ENCODE measurements around the gene GPLD1. TPM values are rescaled to one million over a fixed set of nuclear protein-coding genes. Genes with fewer than 3 reads are reported as not detected.
A peak's percentile ranks its signal among the peaks of the same experiment; 100 is the strongest.

Gene GPLD1
- total and polyA plus RNA-seq, 4 donors = 0.50 to 8.2 (median 5.9) TPM

GRCh38 chr6:24472181-24472580, 17.2 kb downstream of the GPLD1 start:
- Histone ChIP-seq H3K36me3 (ENCODE audit: control insufficient read depth in 1 of 2, insufficient read depth in 2 of 2, low read length in 1 of 2) (no peaks in the 10 kb centered on the region), H3K4me3 (ENCODE audit: low read length in 2 of 2) (no peak overlapping the region), H3K9me3 (ENCODE audit: control insufficient read depth, low read length) (no peaks in the 10 kb centered on the region), H3K4me1 (ENCODE audit: control insufficient read depth in 1 of 2, insufficient read depth in 2 of 2, low read length in 2 of 2) (peaks cover 0 to 3% of the 10 kb centered on the region in 2 donors), H3K27me3 (ENCODE audit: control insufficient read depth in 1 of 2, insufficient read depth in 2 of 2, low read length in 1 of 2) (no peaks in the 10 kb centered on the region), H3K27ac (ENCODE audit: low read depth in 1 of 2, low read length in 2 of 2) (no peak overlapping the region)
- intact Hi-C loops (cut with DNase I) = no loop called here
- ATAC-seq (ENCODE audit: low FRiP score) = no peak
- no peak for DNase-seq

GRCh38 chr6:24469811-24470210, 19.6 kb downstream of the GPLD1 start:
- H3K4me1 ChIP-seq (ENCODE audit: control insufficient read depth in 1 of 2, insufficient read depth in 2 of 2, low read length in 2 of 2) = peaks cover 1 to 3% of the 10 kb centered on the region in 2 donors
- no peak for ATAC-seq (ENCODE audit: low FRiP score)
- WGBS, 2 donors = 3 to 5% methylated on average over 7 of the region's 7 CpGs
- no peak for DNase-seq
- intact Hi-C loops (cut with DNase I) = no loop called here
- H3K9me3 ChIP-seq (ENCODE audit: control insufficient read depth, low read length) = no peaks in the 10 kb centered on the region
- peak overlapping the region in 1 of 2 donors; percentile 71 for H3K27ac ChIP-seq (ENCODE audit: low read depth in 1 of 2, low read length in 2 of 2)
- H3K4me3 ChIP-seq (ENCODE audit: low read length in 2 of 2) = no peak overlapping the region
- H3K27me3 ChIP-seq (ENCODE audit: control insufficient read depth in 1 of 2, insufficient read depth in 2 of 2, low read length in 1 of 2) = no peaks in the 10 kb centered on the region
- H3K36me3 ChIP-seq (ENCODE audit: control insufficient read depth in 1 of 2, insufficient read depth in 2 of 2, low read length in 1 of 2) = no peaks in the 10 kb centered on the region

- Histone ChIP-seq H3K27me3 (ENCODE audit: control insufficient read depth in 1 of 2, insufficient read depth in 2 of 2, low read length in 1 of 2) (no peaks in the 10 kb centered on the region), H3K36me3 (ENCODE audit: control insufficient read depth in 1 of 2, insufficient read depth in 2 of 2, low read length in 1 of 2) (no peaks in the 10 kb centered on the region), H3K27ac (ENCODE audit: low read depth in 1 of 2, low read length in 2 of 2) (no peak overlapping the region), H3K9me3 (ENCODE audit: control insufficient read depth, low read length) (no peaks in the 10 kb centered on the region), H3K4me3 (ENCODE audit: low read length in 2 of 2) (no peak overlapping the region), H3K4me1 (ENCODE audit: control insufficient read depth in 1 of 2, insufficient read depth in 2 of 2, low read length in 2 of 2) (peaks cover 0 to 1% of the 10 kb centered on the region in 2 donors)
- DNase-seq (no peak), ATAC-seq (ENCODE audit: low FRiP score) (no peak)
- 66 to 72% methylated on average over 11 of the region's 11 CpGs for WGBS, 2 donors
- intact Hi-C loops (cut with DNase I) = no loop called here
Measured at GRCh38 chr6:24464253-24465038, 24.9 kb downstream of the GPLD1 start.

- 84 to 85% methylated on average over 4 of the region's 4 CpGs for WGBS, 2 donors
Measured at GRCh38 chr6:24460966-24461365, 28.4 kb downstream of the GPLD1 start.

GRCh38 chr6:24458941-24459340, 30.4 kb downstream of the GPLD1 start:
- Histone ChIP-seq H3K4me1 (ENCODE audit: control insufficient read depth in 1 of 2, insufficient read depth in 2 of 2, low read length in 2 of 2) (no peaks in the 10 kb centered on the region), H3K27me3 (ENCODE audit: control insufficient read depth in 1 of 2, insufficient read depth in 2 of 2, low read length in 1 of 2) (no peaks in the 10 kb centered on the region), H3K4me3 (ENCODE audit: low read length in 2 of 2) (no peak overlapping the region), H3K9me3 (ENCODE audit: control insufficient read depth, low read length) (no peaks in the 10 kb centered on the region), H3K36me3 (ENCODE audit: control insufficient read depth in 1 of 2, insufficient read depth in 2 of 2, low read length in 1 of 2) (no peaks in the 10 kb centered on the region), H3K27ac (ENCODE audit: low read depth in 1 of 2, low read length in 2 of 2) (no peak overlapping the region)
- ATAC-seq (ENCODE audit: low FRiP score) (no peak), DNase-seq (no peak)
- intact Hi-C loops (cut with DNase I) = no loop called here
- WGBS, 2 donors = 94 to 98% methylated on average over 2 of the region's 2 CpGs

More at GRCh38 chr6:24460966-24461365, 28.4 kb downstream of the GPLD1 start:
- no peak for DNase-seq
- no peak overlapping the region for H3K27ac ChIP-seq (ENCODE audit: low read depth in 1 of 2, low read length in 2 of 2)
- no peak overlapping the region for H3K4me3 ChIP-seq (ENCODE audit: low read length in 2 of 2)
- no peaks in the 10 kb centered on the region for H3K36me3 ChIP-seq (ENCODE audit: control insufficient read depth in 1 of 2, insufficient read depth in 2 of 2, low read length in 1 of 2)
- H3K9me3 ChIP-seq (ENCODE audit: control insufficient read depth, low read length) = no peaks in the 10 kb centered on the region
- H3K4me1 ChIP-seq (ENCODE audit: control insufficient read depth in 1 of 2, insufficient read depth in 2 of 2, low read length in 2 of 2) = peaks cover 0 to 1% of the 10 kb centered on the region in 2 donors
- no peak for ATAC-seq (ENCODE audit: low FRiP score)
- intact Hi-C loops (cut with DNase I) = no loop called here
- H3K27me3 ChIP-seq (ENCODE audit: control insufficient read depth in 1 of 2, insufficient read depth in 2 of 2, low read length in 1 of 2) = no peaks in the 10 kb centered on the region

GRCh38 chr6:24458134-24458533, 31.2 kb downstream of the GPLD1 start:
- Histone ChIP-seq H3K4me3 (ENCODE audit: low read length in 2 of 2) (no peak overlapping the region), H3K27me3 (ENCODE audit: control insufficient read depth in 1 of 2, insufficient read depth in 2 of 2, low read length in 1 of 2) (no peaks in the 10 kb centered on the region), H3K9me3 (ENCODE audit: control insufficient read depth, low read length) (no peaks in the 10 kb centered on the region), H3K27ac (ENCODE audit: low read depth in 1 of 2, low read length in 2 of 2) (no peak overlapping the region), H3K36me3 (ENCODE audit: control insufficient read depth in 1 of 2, insufficient read depth in 2 of 2, low read length in 1 of 2) (no peaks in the 10 kb centered on the region), H3K4me1 (ENCODE audit: control insufficient read depth in 1 of 2, insufficient read depth in 2 of 2, low read length in 2 of 2) (no peaks in the 10 kb centered on the region)
- ATAC-seq (ENCODE audit: low FRiP score) = no peak
- intact Hi-C loops (cut with DNase I) = no loop called here
- DNase-seq = no peak
- 29 to 37% methylated on average over 4 of the region's 4 CpGs for WGBS, 2 donors

GRCh38 chr6:24455061-24455460, 34.3 kb downstream of the GPLD1 start:
- Histone ChIP-seq H3K4me1 (ENCODE audit: control insufficient read depth in 1 of 2, insufficient read depth in 2 of 2, low read length in 2 of 2) (no peaks in the 10 kb centered on the region), H3K4me3 (ENCODE audit: low read length in 2 of 2) (no peak overlapping the region), H3K9me3 (ENCODE audit: control insufficient read depth, low read length) (no peaks in the 10 kb centered on the region), H3K27ac (ENCODE audit: low read depth in 1 of 2, low read length in 2 of 2) (no peak overlapping the region), H3K36me3 (ENCODE audit: control insufficient read depth in 1 of 2, insufficient read depth in 2 of 2, low read length in 1 of 2) (no peaks in the 10 kb centered on the region), H3K27me3 (ENCODE audit: control insufficient read depth in 1 of 2, insufficient read depth in 2 of 2, low read length in 1 of 2) (no peaks in the 10 kb centered on the region)
- WGBS, 2 donors = 83 to 91% methylated on average over 4 of the region's 4 CpGs
- no peak for ATAC-seq (ENCODE audit: low FRiP score)
- intact Hi-C loops (cut with DNase I) = no loop called here
- no peak for DNase-seq

GRCh38 chr6:24454452-24454851, 34.9 kb downstream of the GPLD1 start:
- intact Hi-C loops (cut with DNase I) = no loop called here
- Histone ChIP-seq H3K27me3 (ENCODE audit: control insufficient read depth in 1 of 2, insufficient read depth in 2 of 2, low read length in 1 of 2) (no peaks in the 10 kb centered on the region), H3K9me3 (ENCODE audit: control insufficient read depth, low read length) (no peaks in the 10 kb centered on the region), H3K27ac (ENCODE audit: low read depth in 1 of 2, low read length in 2 of 2) (no peak overlapping the region), H3K36me3 (ENCODE audit: control insufficient read depth in 1 of 2, insufficient read depth in 2 of 2, low read length in 1 of 2) (no peaks in the 10 kb centered on the region), H3K4me1 (ENCODE audit: control insufficient read depth in 1 of 2, insufficient read depth in 2 of 2, low read length in 2 of 2) (no peaks in the 10 kb centered on the region), H3K4me3 (ENCODE audit: low read length in 2 of 2) (no peak overlapping the region)
- 88 to 90% methylated on average over 5 of the region's 5 CpGs for WGBS, 2 donors
- DNase-seq = no peak
- ATAC-seq (ENCODE audit: low FRiP score) = no peak

GRCh38 chr6:24453921-24454320, 35.5 kb downstream of the GPLD1 start:
- H3K4me3 ChIP-seq (ENCODE audit: low read length in 2 of 2) = no peak overlapping the region
- H3K27me3 ChIP-seq (ENCODE audit: control insufficient read depth in 1 of 2, insufficient read depth in 2 of 2, low read length in 1 of 2) = no peaks in the 10 kb centered on the region
- intact Hi-C loops (cut with DNase I) = no loop called here
- WGBS, 2 donors = 94 to 95% methylated on average over 10 of the region's 10 CpGs
- no peaks in the 10 kb centered on the region for H3K36me3 ChIP-seq (ENCODE audit: control insufficient read depth in 1 of 2, insufficient read depth in 2 of 2, low read length in 1 of 2)
- no peaks in the 10 kb centered on the region for H3K4me1 ChIP-seq (ENCODE audit: control insufficient read depth in 1 of 2, insufficient read depth in 2 of 2, low read length in 2 of 2)
- H3K27ac ChIP-seq (ENCODE audit: low read depth in 1 of 2, low read length in 2 of 2) = no peak overlapping the region
- no peak for ATAC-seq (ENCODE audit: low FRiP score)
- no peaks in the 10 kb centered on the region for H3K9me3 ChIP-seq (ENCODE audit: control insufficient read depth, low read length)
- no peak for DNase-seq

All from aorta (tissue), 5 donors.